Measurements from ENCODE around the gene AMTN. TPM values are rescaled to one million over a fixed set of nuclear protein-coding genes. Genes with fewer than 3 reads are reported as not detected.
"Not testable (repeated sequence)": the region's sequence is repeated elsewhere in the genome, so short reads cannot be mapped to it uniquely, and the experiment has no call there.

Gene AMTN
- not detected for polyA plus RNA-seq (ENCODE audit: insufficient read length in 4 of 4)

- DNase-seq (ENCODE audit: low read depth in 4 of 4, low spot score in 2 of 4), result no peak
Observed at GRCh38 chr4:70518269-70518668, at the start of gene AMTN. Gene AMTN, plus strand, starts transcription at chr4:70518569. Its CDS starts 209 bp downstream, at chr4:70518778.

- no peak for DNase-seq (ENCODE audit: low read depth in 4 of 4, low spot score in 2 of 4)
Observed at GRCh38 chr4:70471897-70472296, 46.5 kb upstream of the AMTN start, which contains the start of gene MUC7. Gene MUC7, plus strand, starts transcription at chr4:70472197. Its CDS starts 1,825 bp downstream, at chr4:70474022.

- no peak for DNase-seq (ENCODE audit: low read depth in 4 of 4, low spot score in 2 of 4)
Observed at GRCh38 chr4:70473679-70474078, 44.7 kb upstream of the AMTN start.

- no peak for DNase-seq (ENCODE audit: low read depth in 4 of 4, low spot score in 2 of 4)
Observed at GRCh38 chr4:70488748-70489147, 29.6 kb upstream of the AMTN start.

GRCh38 chr4:70496231-70496630 is 22.1 kb upstream of the AMTN start:
- no peak for DNase-seq (ENCODE audit: low read depth in 4 of 4, low spot score in 2 of 4)

- DNase-seq (ENCODE audit: low read depth in 4 of 4, low spot score in 2 of 4), result not testable (repeated sequence)
Observed at GRCh38 chr4:70501838-70502237, 16.5 kb upstream of the AMTN start.

- no peak for DNase-seq (ENCODE audit: low read depth in 4 of 4, low spot score in 2 of 4)
Observed at GRCh38 chr4:70504733-70505132, 13.6 kb upstream of the AMTN start.

GRCh38 chr4:70505151-70505748 is 13.1 kb upstream of the AMTN start:
- peak in 2 of 4 donors; percentile 20 to 49 for DNase-seq (ENCODE audit: low read depth in 4 of 4, low spot score in 2 of 4)

GRCh38 chr4:70508801-70509200 is 9.6 kb upstream of the AMTN start:
- DNase-seq (ENCODE audit: low read depth in 4 of 4, low spot score in 2 of 4), result no peak

- no peak for DNase-seq (ENCODE audit: low read depth in 4 of 4, low spot score in 2 of 4)
Observed at GRCh38 chr4:70511365-70511764, 7.0 kb upstream of the AMTN start.

- DNase-seq (ENCODE audit: low read depth in 4 of 4, low spot score in 2 of 4), result no peak
Observed at GRCh38 chr4:70515367-70516250, 2.8 kb upstream of the AMTN start.

- no peak for DNase-seq (ENCODE audit: low read depth in 4 of 4, low spot score in 2 of 4)
Observed at GRCh38 chr4:70518716-70519115, 347 bp downstream of the AMTN start.

GRCh38 chr4:70522626-70523025 is 4.3 kb downstream of the AMTN start:
- DNase-seq (ENCODE audit: low read depth in 4 of 4, low spot score in 2 of 4), result no peak

GRCh38 chr4:70530997-70531396 is 12.6 kb downstream of the AMTN start:
- DNase-seq (ENCODE audit: low read depth in 4 of 4, low spot score in 2 of 4), result no peak

GRCh38 chr4:70531981-70532380 is 13.6 kb downstream of the AMTN start:
- DNase-seq (ENCODE audit: low read depth in 4 of 4, low spot score in 2 of 4), result no peak

GRCh38 chr4:70533211-70533610 is 14.8 kb downstream of the AMTN start:
- no peak for DNase-seq (ENCODE audit: low read depth in 4 of 4, low spot score in 2 of 4)

- no peak for DNase-seq (ENCODE audit: low read depth in 4 of 4, low spot score in 2 of 4)
Observed at GRCh38 chr4:70533791-70534190, 15.4 kb downstream of the AMTN start.

GRCh38 chr4:70534886-70535285 is 16.5 kb downstream of the AMTN start:
- DNase-seq (ENCODE audit: low read depth in 4 of 4, low spot score in 2 of 4), result not testable (repeated sequence)

- DNase-seq (ENCODE audit: low read depth in 4 of 4, low spot score in 2 of 4), result no peak
Observed at GRCh38 chr4:70538869-70539268, 20.5 kb downstream of the AMTN start.

GRCh38 chr4:70544279-70544868 is 26.0 kb downstream of the AMTN start:
- peak in 1 of 4 donors; percentile 11 for DNase-seq (ENCODE audit: low read depth in 4 of 4, low spot score in 2 of 4)

GRCh38 chr4:70556856-70557255 is 38.5 kb downstream of the AMTN start:
- no peak for DNase-seq (ENCODE audit: low read depth in 4 of 4, low spot score in 2 of 4)

Data from left renal cortex interstitium (tissue), 4 donors.